GM12878 (cell line): ENCODE measurements around the gene PHLDA2. TPM values are rescaled to one million over a fixed set of nuclear protein-coding genes. Genes with fewer than 3 reads are reported as not detected.

Experiments used
- ATAC-seq: fragments of 200-7000 bp; cut with Tn5 transposase; 3 replicates; pipeline ENCODE4 v1.9.1; 2020; ENCODE audit warnings: mild to moderate bottlenecking, moderate library complexity
- BruUV-seq: library from RNA; stranded (reverse); fragments of 400-500 nt; replicated peaks from 2 replicates; lab custom pipeline; 2021; lab: Mats Ljungman, UMichigan
- CTCF ChIA-PET: fragments of 300-600 bp; sonication (Branson Sonifier 250); formaldehyde crosslinking; extraction: SDS; loops from one replicate; lab custom pipeline; 2021; ENCODE audit warnings: inconsistent platforms; lab: Yijun Ruan, JAX
- POLR2A ChIA-PET: fragments of 350-600 bp; formaldehyde crosslinking; extraction: SDS; loops from one replicate; lab custom pipeline; 2021; ENCODE audit warnings: inconsistent platforms; lab: Charles Lee
- RAD21 ChIA-PET: fragments of 300-600 bp; sonication (Branson Sonifier 250); formaldehyde crosslinking; loops from one replicate; lab custom pipeline; 2023; ENCODE audit warnings: antibody characterized with exemption; ENCODE audit not compliant: unreplicated experiment; lab: Charles Lee
- SMC1A ChIA-PET: fragments of 300-600 bp; sonication (Branson Sonifier 250); formaldehyde crosslinking; loops from one replicate; lab custom pipeline; 2023; ENCODE audit not compliant: unreplicated experiment, uncharacterized antibody; lab: Charles Lee
- DNase-seq: peaks from one replicate; pipeline ENCODE4 v3.0.0-alpha.2; 2011; ENCODE audit warnings: low read depth, low spot score
- FAIRE-seq: peaks from 3 replicates; lab custom pipeline; 2011; peaks lifted over from hg19 to GRCh38; lab: Jason Lieb, UNC
- H2AFZ ChIP-seq: 2 replicates; pipeline ENCODE4 v1.6.0; 2011; ENCODE audit warnings: low read depth, low read length, control low read depth; ENCODE audit not compliant: control insufficient read depth
- H3K27ac ChIP-seq: 2 replicates; pipeline ENCODE4 v1.5.1; 2011; ENCODE audit warnings: control low read depth; ENCODE audit not compliant: control insufficient read depth, insufficient read depth
- H3K27me3 ChIP-seq, 2 experiments: replicated peaks in 1 of 2; 2 replicates each; pipeline versions ENCODE4 v1.6.0 to v1.6.1; 2011; ENCODE audit warnings: low read length in 1 of 2; ENCODE audit not compliant: control insufficient read depth in 2 of 2, insufficient read depth in 2 of 2
- H3K36me3 ChIP-seq, 2 experiments: 2 replicates each; pipeline ENCODE4 v1.5.1; 2011; ENCODE audit warnings: low read length in 1 of 2; ENCODE audit not compliant: control insufficient read depth in 2 of 2, insufficient read depth in 2 of 2
- H3K4me1 ChIP-seq: 2 replicates; pipeline ENCODE4 v1.6.1; 2011; ENCODE audit warnings: mild to moderate bottlenecking, low read length, moderate library complexity, mixed read lengths; ENCODE audit not compliant: control insufficient read depth, insufficient read depth
- H3K4me2 ChIP-seq: 2 replicates; pipeline ENCODE4 v1.6.0; 2011; ENCODE audit warnings: control low read depth; ENCODE audit not compliant: control insufficient read depth, insufficient read depth
- H3K4me3 ChIP-seq: fragments of 200-600 bp; sonication (generic); 2 replicates; pipeline ENCODE4 v1.5.1; 2016
- H3K79me2 ChIP-seq: 2 replicates; pipeline ENCODE4 v1.6.0; 2011; ENCODE audit warnings: low read length; ENCODE audit not compliant: control insufficient read depth, insufficient read depth
- H3K9ac ChIP-seq: 2 replicates; pipeline ENCODE4 v1.8.0; 2011; ENCODE audit warnings: low read length, control low read depth, mixed read lengths; ENCODE audit not compliant: control insufficient read depth, insufficient read depth
- H3K9me3 ChIP-seq: replicated peaks from 3 replicates; pipeline ENCODE4 v1.5.1; 2011; ENCODE audit warnings: mild to moderate bottlenecking, low read length; ENCODE audit not compliant: control insufficient read depth, insufficient read depth
- H4K20me1 ChIP-seq: 2 replicates; pipeline ENCODE4 v1.6.0; 2011; ENCODE audit not compliant: control insufficient read depth, insufficient read depth
- ATF2 ChIP-seq: IDR thresholded peaks from 2 replicates; pipeline ENCODE4 v1.6.1; 2012; ENCODE audit warnings: low read length, inconsistent platforms
- BHLHE40 ChIP-seq, 2 experiments: fragments of 450-650 bp in 1 of 2; IDR thresholded peaks; 2 replicates each; pipeline ENCODE4 v1.6.1; 2011 to 2017; ENCODE audit warnings: low read depth in 2 of 2, borderline replicate concordance in 1 of 2, improper control_type of control experiment in 1 of 2, low read length in 1 of 2, mild to moderate bottlenecking in 1 of 2
- CBX5 ChIP-seq: sonication (generic); IDR thresholded peaks from 2 replicates; pipeline ENCODE4 v1.6.1; 2016; ENCODE audit warnings: low read depth, moderate library complexity, mild to moderate bottlenecking, inconsistent platforms
- CEBPB ChIP-seq, 2 experiments: fragments of 150-350 bp in 1 of 2; IDR thresholded peaks; 2 replicates each; pipeline ENCODE4 v1.6.1; 2012 to 2014; ENCODE audit warnings: low read depth in 2 of 2, low read length in 2 of 2, borderline replicate concordance in 1 of 2, inconsistent platforms in 1 of 2
- GABPA ChIP-seq: IDR thresholded peaks from 2 replicates; pipeline ENCODE4 v1.6.1; 2014; ENCODE audit warnings: antibody characterized with exemption, low read depth, mild to moderate bottlenecking, inconsistent platforms
- KDM1A ChIP-seq: fragments of 200-600 bp; sonication (generic); IDR thresholded peaks from 2 replicates; pipeline ENCODE4 v1.6.1; 2016; ENCODE audit warnings: borderline replicate concordance
- PAX5 ChIP-seq: IDR thresholded peaks from 2 replicates; pipeline ENCODE4 v1.6.1; 2011; ENCODE audit warnings: low read depth, low read length, borderline replicate concordance
- SIN3A ChIP-seq: IDR thresholded peaks from 2 replicates; pipeline ENCODE4 v1.6.1; 2012; ENCODE audit warnings: low read depth, low read length, improper control_type of control experiment
- ZNF592 ChIP-seq: fragments of 450-650 bp; IDR thresholded peaks from 2 replicates; pipeline ENCODE4 v1.6.1; 2017; ENCODE audit warnings: mild to moderate bottlenecking, moderate library complexity
- WGBS: methylation state at CpG from one replicate; pipeline ENCODE4 v1.1.6; 2016; ENCODE audit warnings: low lambda C conversion rate; ENCODE audit not compliant: insufficient replicate concordance, insufficient coverage; ENCODE audit errors: missing lambda C conversion rate; 5-methylcytosine and 5-hydroxymethylcytosine counted together
- in situ Hi-C: fragments of 300-500 bp; cut with MboI; formaldehyde crosslinking; loops from 9 replicates; pipeline ENCODE4 v1.14.3; 2018; ENCODE audit warnings: mixed read lengths
- intact Hi-C: fragments of 100-400 bp; cut with micrococcal nuclease; formaldehyde crosslinking; loops from one replicate; pipeline ENCODE4 v1.14.2; 2022; ENCODE audit not compliant: unreplicated experiment
- polyA plus RNA-seq, 11 experiments: library from polyadenylated mRNA; depleted of rRNA in 4 of 11; unstranded in 6 of 11; stranded (reverse) in 5 of 11; fragments of >200 nt; fragmentation: Nextera tagmentation in 4 of 11; fragmentation: Illumina TruSeq in 1 of 11; extraction: Ambion mirVana in 4 of 11; extraction: Trizol in 1 of 11; gene quantifications; 1 replicate in 1 of 11; 2 replicates in 10 of 11; pipeline versions ENCODE4 v1.2.1 to v1.2.3, GENCODE V29; 2011 to 2016; ENCODE audit warnings: inconsistent platforms in 2 of 11, missing spikeins in 2 of 11, low read depth in 1 of 11
- total RNA-seq, 4 experiments: library from RNA; depleted of rRNA in 3 of 4; stranded (reverse); fragments of >200 nt in 3 of 4; fragmentation: Illumina TruSeq in 1 of 4; extraction: Trizol in 1 of 4; gene quantifications; 2 replicates each; pipeline versions ENCODE4 v1.2.1 to v1.2.3, GENCODE V29; 2013 to 2021

Gene PHLDA2
- total and polyA plus RNA-seq, 10 of the 15 experiments (the other 5 are each of a cell fraction or from before 2014, with no cell fraction given) = 0.15 to 0.49 (median 0.16) TPM; not detected in 7

DNA sequence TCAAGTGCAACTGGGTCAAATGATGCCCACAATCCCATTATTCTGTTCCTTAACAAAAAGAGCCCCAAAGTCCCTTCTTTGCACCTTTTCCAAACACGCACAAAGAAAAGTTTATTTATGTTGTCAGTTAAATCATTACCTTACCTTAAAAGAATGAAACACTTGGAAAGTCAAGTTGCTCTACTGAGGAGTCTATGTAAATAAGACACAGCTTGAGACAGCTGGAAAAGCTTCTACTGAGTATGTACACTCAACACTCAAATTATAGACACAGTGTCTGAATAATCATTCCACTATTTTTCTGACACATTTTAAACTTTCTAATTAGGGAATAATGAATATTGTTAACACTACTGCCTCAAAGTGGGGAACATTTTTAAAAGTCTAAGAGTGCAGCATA lies 21.6 kb upstream of the PHLDA2 start (continued):
- TF ChIP-seq ZNF592 (no peak), ATF2 (no peak)

DNA sequence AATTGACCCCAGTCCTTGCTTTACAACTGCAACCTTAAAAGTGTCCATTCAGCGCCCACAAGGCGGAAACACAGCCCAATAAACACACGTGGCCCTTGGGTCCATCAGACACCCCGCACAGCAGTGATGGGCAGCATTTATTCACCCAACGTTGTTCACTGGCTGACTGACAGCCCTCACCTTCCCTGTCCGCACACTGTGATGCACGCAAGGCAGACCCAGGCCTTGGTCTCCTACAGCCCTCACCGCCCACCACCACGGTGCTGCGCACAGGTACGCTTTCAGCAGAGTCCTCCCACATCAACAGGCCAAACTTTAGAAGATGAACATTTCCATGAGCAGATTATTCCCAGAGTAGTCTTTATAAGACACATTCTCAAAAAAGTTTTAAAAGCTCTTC lies 20.7 kb upstream of the PHLDA2 start:
- TF ChIP-seq SIN3A = no peak
- no peak for TF ChIP-seq GABPA
- TF ChIP-seq KDM1A = no peak
- no peak for TF ChIP-seq PAX5
- no peak for TF ChIP-seq BHLHE40 (IDR thresholded peaks at IDR 0.05; ENCODE audit: borderline replicate concordance in 1 of 2, low read depth in 2 of 2, low read length in 1 of 2)
- no peak for TF ChIP-seq CEBPB (IDR thresholded peaks at IDR 0.05; ENCODE audit: borderline replicate concordance in 1 of 2, low read depth in 2 of 2, low read length in 2 of 2)
- TF ChIP-seq CBX5 = no peak
- TF ChIP-seq, all 136 proteins: peak for 0
- no peak for FAIRE-seq
- intact Hi-C loops (no loop called here), in situ Hi-C loops (no loop called here)
- ATAC-seq = no peak
- ChIA-PET CTCF (interaction anchor here (0.7 to 1.3 kb wide), 2 partner anchors 16 to 141 kb away, joined by 4 read pairs; no protein-coding TSS in a partner anchor), POLR2A (no interaction called here), SMC1A (no interaction called here), RAD21 (no interaction called here)
- H3K9ac ChIP-seq = no peak overlapping the region
- no peak overlapping the region for H3K4me3 ChIP-seq
- 93% methylated on average over 11 of the region's 11 CpGs for WGBS
- H3K27ac ChIP-seq = no peak overlapping the region
- no peak for DNase-seq
- peaks cover 26 to 49% of the 10 kb centered on the region in 2 experiments for H3K36me3 ChIP-seq
- no peaks in the 10 kb centered on the region for H3K9me3 ChIP-seq
- H3K79me2 ChIP-seq = no peaks in the 10 kb centered on the region
- H3K4me2 ChIP-seq = no peak overlapping the region
- no peaks in the 10 kb centered on the region for H3K27me3 ChIP-seq
- peaks cover 3% of the 10 kb centered on the region; the same call in 1 of the 2 replicates for H3K4me1 ChIP-seq
- no TSS peak for BruUV-seq
- no peak overlapping the region for H2AFZ ChIP-seq
- no peaks in the 10 kb centered on the region for H4K20me1 ChIP-seq
